Karpas-422 (cell line): ENCODE results near the gene FBXO8. TPM values are rescaled to one million over a fixed set of nuclear protein-coding genes. Genes with fewer than 3 reads are reported as not detected.

Experiments
- DNase-seq: peaks from one replicate; pipeline ENCODE4 v3.0.0-alpha.2; 2015
- H2AFZ ChIP-seq: fragments of 200-600 bp; sonication (generic); 2 replicates; pipeline ENCODE4 v1.6.1; 2014; ENCODE audit warnings: antibody characterized with exemption, low read length, mixed read lengths
- H3K27ac ChIP-seq: fragments of 200-600 bp; sonication (generic); 2 replicates; pipeline ENCODE4 v1.5.1; 2014; ENCODE audit warnings: mild to moderate bottlenecking, low read length, moderate library complexity
- H3K27me3 ChIP-seq: fragments of 200-600 bp; sonication (generic); 2 replicates; pipeline ENCODE4 v1.6.1; 2014; ENCODE audit warnings: low read length, mixed read lengths
- H3K36me3 ChIP-seq: fragments of 200-600 bp; sonication (generic); 2 replicates; pipeline ENCODE4 v1.6.1; 2014; ENCODE audit warnings: low read length, mixed read lengths; ENCODE audit not compliant: insufficient read depth
- H3K4me1 ChIP-seq: fragments of 200-600 bp; sonication (generic); 2 replicates; pipeline ENCODE4 v1.6.1; 2014; ENCODE audit warnings: mild to moderate bottlenecking, low read length, mixed read lengths
- H3K4me2 ChIP-seq: fragments of 200-600 bp; sonication (generic); 2 replicates; pipeline ENCODE4 v1.6.1; 2014; ENCODE audit warnings: low read length, low read depth, mild to moderate bottlenecking; ENCODE audit not compliant: poor library complexity, severe bottlenecking
- H3K4me3 ChIP-seq: fragments of 200-600 bp; sonication (generic); 2 replicates; pipeline ENCODE4 v1.5.1; 2014; ENCODE audit warnings: mild to moderate bottlenecking, antibody characterized with exemption, low read length, mixed read lengths
- H3K79me2 ChIP-seq: fragments of 200-600 bp; sonication (generic); 2 replicates; pipeline ENCODE4 v1.6.1; 2014; ENCODE audit warnings: mild to moderate bottlenecking, low read length, mixed read lengths
- H3K9ac ChIP-seq: fragments of 200-600 bp; sonication (generic); 2 replicates; pipeline ENCODE4 v1.6.0; 2014; ENCODE audit warnings: low read length
- H3K9me2 ChIP-seq: fragments of 200-600 bp; sonication (generic), shearing (Covaris generic); replicated peaks from 2 replicates; pipeline ENCODE4 v1.6.0; 2014; ENCODE audit warnings: mild to moderate bottlenecking, low read length, moderate library complexity; ENCODE audit not compliant: insufficient read depth
- H3K9me3 ChIP-seq: fragments of 300-700, 200-600 bp; sonication (generic); 2 replicates; pipeline ENCODE4 v1.6.1; 2014; ENCODE audit warnings: low read length, mixed read lengths
- H4K20me1 ChIP-seq: fragments of 200-600 bp; sonication (generic); 2 replicates; pipeline ENCODE4 v1.6.1; 2014; ENCODE audit warnings: mild to moderate bottlenecking, antibody characterized with exemption, low read length, low read depth; ENCODE audit not compliant: insufficient read depth
- total RNA-seq: library from RNA; depleted of rRNA; stranded (reverse); fragments of >200 nt; shearing (Covaris generic); gene quantifications from 2 replicates; pipeline ENCODE4 v1.2.3, GENCODE V29; 2014; ENCODE audit warnings: low replicate concordance

The FBXO8 gene
- total RNA-seq, 1 experiment from 2014 or later: 13.5 TPM

GRCh38 chr4:174281182-174281737, 2.2 kb downstream of the FBXO8 start:
- peaks cover 43% of the 10 kb centered on the region for H3K79me2 ChIP-seq
- no peaks in the 10 kb centered on the region for H3K36me3 ChIP-seq
- no peaks in the 10 kb centered on the region for H3K27me3 ChIP-seq
- no peaks in the 10 kb centered on the region for H3K9me2 ChIP-seq
- peaks cover 23% of the 10 kb centered on the region for H3K4me1 ChIP-seq
- no peak overlapping the region for H3K9ac ChIP-seq
- H3K9me3 ChIP-seq: no peaks in the 10 kb centered on the region
- H4K20me1 ChIP-seq: no peaks in the 10 kb centered on the region
- no peak overlapping the region for H2AFZ ChIP-seq
- H3K27ac ChIP-seq: no peak overlapping the region
- no peak overlapping the region for H3K4me2 ChIP-seq
- no peak for DNase-seq
- no peak overlapping the region for H3K4me3 ChIP-seq

GRCh38 chr4:174279433-174280155, 3.9 kb downstream of the FBXO8 start:
- Histone ChIP-seq H3K36me3 (no peaks in the 10 kb centered on the region), H2AFZ (no peak overlapping the region), H3K9me2 (no peaks in the 10 kb centered on the region), H3K4me1 (peaks cover 7% of the 10 kb centered on the region), H3K79me2 (peaks cover 32% of the 10 kb centered on the region), H3K9me3 (no peaks in the 10 kb centered on the region), H3K4me3 (no peak overlapping the region), H3K27me3 (no peaks in the 10 kb centered on the region), H4K20me1 (no peaks in the 10 kb centered on the region), H3K4me2 (no peak overlapping the region), H3K9ac (no peak overlapping the region), H3K27ac (no peak overlapping the region)
- DNase-seq: no peak

- Histone ChIP-seq H3K4me1 (peaks cover 10% of the 10 kb centered on the region), H3K4me3 (no peak overlapping the region), H3K79me2 (peaks cover 30% of the 10 kb centered on the region; the same call in 1 of the 2 replicates), H3K9me2 (no peaks in the 10 kb centered on the region), H3K36me3 (no peaks in the 10 kb centered on the region), H3K9ac (no peak overlapping the region), H4K20me1 (no peaks in the 10 kb centered on the region), H2AFZ (no peak overlapping the region), H3K27ac (no peak overlapping the region), H3K9me3 (no peaks in the 10 kb centered on the region), H3K27me3 (no peaks in the 10 kb centered on the region), H3K4me2 (no peak overlapping the region)
- DNase-seq: no peak
Observed at GRCh38 chr4:174278467-174278866, 5.0 kb downstream of the FBXO8 start.

GRCh38 chr4:174277433-174277832, 6.0 kb downstream of the FBXO8 start:
- peaks cover 9% of the 10 kb centered on the region for H3K4me1 ChIP-seq
- H3K4me2 ChIP-seq: no peak overlapping the region
- H2AFZ ChIP-seq: no peak overlapping the region
- H4K20me1 ChIP-seq: no peaks in the 10 kb centered on the region
- H3K79me2 ChIP-seq: peaks cover 30% of the 10 kb centered on the region; the same call in 1 of the 2 replicates
- no peak overlapping the region for H3K4me3 ChIP-seq
- H3K27me3 ChIP-seq: no peaks in the 10 kb centered on the region
- no peaks in the 10 kb centered on the region for H3K36me3 ChIP-seq
- H3K9me2 ChIP-seq: no peaks in the 10 kb centered on the region
- H3K9me3 ChIP-seq: no peaks in the 10 kb centered on the region
- DNase-seq: no peak
- no peak overlapping the region for H3K9ac ChIP-seq
- H3K27ac ChIP-seq: no peak overlapping the region

- H3K4me3 ChIP-seq: no peak overlapping the region
- DNase-seq: no peak
- H3K36me3 ChIP-seq: no peaks in the 10 kb centered on the region
- no peaks in the 10 kb centered on the region for H3K27me3 ChIP-seq
- H3K4me1 ChIP-seq: peaks cover 3% of the 10 kb centered on the region; the same call in 1 of the 2 replicates
- H3K9me2 ChIP-seq: no peaks in the 10 kb centered on the region
- H3K9ac ChIP-seq: no peak overlapping the region
- peaks cover 14% of the 10 kb centered on the region; the same call in 1 of the 2 replicates for H3K79me2 ChIP-seq
- H3K4me2 ChIP-seq: no peak overlapping the region
- no peaks in the 10 kb centered on the region for H3K9me3 ChIP-seq
- H2AFZ ChIP-seq: no peak overlapping the region
- no peak overlapping the region for H3K27ac ChIP-seq
- no peaks in the 10 kb centered on the region for H4K20me1 ChIP-seq
Observed at GRCh38 chr4:174275101-174275500, 8.4 kb downstream of the FBXO8 start.

GRCh38 chr4:174274436-174274835, 9.0 kb downstream of the FBXO8 start:
- H3K9me2 ChIP-seq: no peaks in the 10 kb centered on the region
- no peak overlapping the region for H3K4me2 ChIP-seq
- H3K27me3 ChIP-seq: no peaks in the 10 kb centered on the region
- H3K9me3 ChIP-seq: no peaks in the 10 kb centered on the region
- H3K9ac ChIP-seq: no peak overlapping the region
- peaks cover 3% of the 10 kb centered on the region; the same call in 1 of the 2 replicates for H3K4me1 ChIP-seq
- H3K27ac ChIP-seq: no peak overlapping the region
- H2AFZ ChIP-seq: no peak overlapping the region
- H3K36me3 ChIP-seq: no peaks in the 10 kb centered on the region
- no peak for DNase-seq
- peaks cover 14% of the 10 kb centered on the region; the same call in 1 of the 2 replicates for H3K79me2 ChIP-seq
- no peak overlapping the region for H3K4me3 ChIP-seq
- no peaks in the 10 kb centered on the region for H4K20me1 ChIP-seq

GRCh38 chr4:174273930-174274329, 9.5 kb downstream of the FBXO8 start:
- DNase-seq: no peak
- no peaks in the 10 kb centered on the region for H4K20me1 ChIP-seq
- no peak overlapping the region for H2AFZ ChIP-seq
- H3K9ac ChIP-seq: no peak overlapping the region
- H3K9me2 ChIP-seq: no peaks in the 10 kb centered on the region
- no peaks in the 10 kb centered on the region for H3K27me3 ChIP-seq
- peaks cover 3% of the 10 kb centered on the region; the same call in 1 of the 2 replicates for H3K4me1 ChIP-seq
- no peak overlapping the region for H3K4me3 ChIP-seq
- H3K79me2 ChIP-seq: peaks cover 11% of the 10 kb centered on the region; the same call in 1 of the 2 replicates
- H3K36me3 ChIP-seq: no peaks in the 10 kb centered on the region
- H3K27ac ChIP-seq: no peak overlapping the region
- H3K4me2 ChIP-seq: no peak overlapping the region
- no peaks in the 10 kb centered on the region for H3K9me3 ChIP-seq

- no peak for DNase-seq
- Histone ChIP-seq H3K9me3 (no peaks in the 10 kb centered on the region), H3K79me2 (no peaks in the 10 kb centered on the region), H3K36me3 (no peaks in the 10 kb centered on the region), H4K20me1 (no peaks in the 10 kb centered on the region), H3K4me2 (no peak overlapping the region), H2AFZ (no peak overlapping the region), H3K27ac (no peak overlapping the region), H3K9me2 (no peaks in the 10 kb centered on the region), H3K27me3 (no peaks in the 10 kb centered on the region), H3K9ac (no peak overlapping the region), H3K4me3 (no peak overlapping the region), H3K4me1 (peaks cover 7% of the 10 kb centered on the region)
Observed at GRCh38 chr4:174266416-174266815, 17.1 kb downstream of the FBXO8 start.
